Measurements from ENCODE around the gene HMGCL.

The HMGCL gene

GRCh38 chr1:23772049-23772853 lies 53.0 kb downstream of the HMGCL start:
- peak; percentile 94 for DNase-seq (ENCODE audit: low read depth)
- H3K9me3 ChIP-seq (ENCODE audit: control insufficient read depth, low read length) = no peaks in the 10 kb centered on the region

DNA sequence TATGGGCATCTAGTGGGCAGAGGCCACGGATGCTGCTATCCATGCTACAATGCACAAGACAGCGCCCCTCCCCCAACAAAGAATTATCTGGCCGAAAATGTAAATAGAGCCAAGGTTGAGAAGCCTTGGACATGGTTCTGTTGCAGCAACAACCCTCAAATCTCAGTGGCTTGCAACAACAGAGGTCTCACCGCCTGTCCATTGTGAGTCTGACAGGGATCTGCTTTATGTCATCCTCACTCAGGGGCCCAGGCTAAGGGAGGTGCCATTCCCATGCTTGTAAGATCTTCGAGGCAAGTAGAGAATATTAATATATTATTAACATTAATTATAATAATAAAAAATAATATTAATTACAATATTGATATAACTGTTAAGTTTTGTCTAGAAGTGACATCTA lies 56.5 kb downstream of the HMGCL start:
- DNase-seq (ENCODE audit: low read depth) = no peak
- no peaks in the 10 kb centered on the region for H3K27me3 ChIP-seq (replicated peaks; ENCODE audit: control insufficient read depth, insufficient read depth, low read length)
- peaks cover 33% of the 10 kb centered on the region for H3K36me3 ChIP-seq (ENCODE audit: control insufficient read depth, insufficient read depth, low read length, severe bottlenecking)
- H3K4me3 ChIP-seq (ENCODE audit: low read length) = no peak overlapping the region
- H3K4me1 ChIP-seq (ENCODE audit: control insufficient read depth, insufficient read depth, low read length) = no peaks in the 10 kb centered on the region
- no peaks in the 10 kb centered on the region for H3K9me3 ChIP-seq (ENCODE audit: control insufficient read depth, low read length)
- H3K9ac ChIP-seq (ENCODE audit: low read length) = no peak overlapping the region

More at GRCh38 chr1:23772049-23772853, 53.0 kb downstream of the HMGCL start:
- Histone ChIP-seq H3K4me3 (ENCODE audit: low read length) (no peak overlapping the region), H3K27me3 (replicated peaks; ENCODE audit: control insufficient read depth, insufficient read depth, low read length) (no peaks in the 10 kb centered on the region), H3K4me1 (ENCODE audit: control insufficient read depth, insufficient read depth, low read length) (peaks cover 2% of the 10 kb centered on the region), H3K36me3 (ENCODE audit: control insufficient read depth, insufficient read depth, low read length, severe bottlenecking) (peaks cover 13% of the 10 kb centered on the region), H3K9ac (ENCODE audit: low read length) (no peak overlapping the region)

GRCh38 chr1:23763041-23763577 lies 62.1 kb downstream of the HMGCL start:
- H3K27me3 ChIP-seq (replicated peaks; ENCODE audit: control insufficient read depth, insufficient read depth, low read length) = no peaks in the 10 kb centered on the region
- no peaks in the 10 kb centered on the region for H3K9me3 ChIP-seq (ENCODE audit: control insufficient read depth, low read length)
- no peak overlapping the region for H3K4me3 ChIP-seq (ENCODE audit: low read length)
- H3K36me3 ChIP-seq (ENCODE audit: control insufficient read depth, insufficient read depth, low read length, severe bottlenecking) = peaks cover 78% of the 10 kb centered on the region
- peaks cover 14% of the 10 kb centered on the region for H3K4me1 ChIP-seq (ENCODE audit: control insufficient read depth, insufficient read depth, low read length)
- DNase-seq (ENCODE audit: low read depth) = peak; percentile 58
- H3K9ac ChIP-seq (ENCODE audit: low read length) = no peak overlapping the region

GRCh38 chr1:23759277-23759676 lies 66.0 kb downstream of the HMGCL start:
- H3K27me3 ChIP-seq (replicated peaks; ENCODE audit: control insufficient read depth, insufficient read depth, low read length) = no peaks in the 10 kb centered on the region
- H3K9ac ChIP-seq (ENCODE audit: low read length) = peak overlapping the region; percentile 32
- H3K4me3 ChIP-seq (ENCODE audit: low read length) = no peak overlapping the region
- H3K36me3 ChIP-seq (ENCODE audit: control insufficient read depth, insufficient read depth, low read length, severe bottlenecking) = peaks cover 95% of the 10 kb centered on the region
- peak; percentile 30 for DNase-seq (ENCODE audit: low read depth)
- peaks cover 23% of the 10 kb centered on the region for H3K4me1 ChIP-seq (ENCODE audit: control insufficient read depth, insufficient read depth, low read length)
- H3K9me3 ChIP-seq (ENCODE audit: control insufficient read depth, low read length) = no peaks in the 10 kb centered on the region

- Histone ChIP-seq H3K4me3 (ENCODE audit: low read length) (no peak overlapping the region), H3K36me3 (ENCODE audit: control insufficient read depth, insufficient read depth, low read length, severe bottlenecking) (peaks cover 96% of the 10 kb centered on the region), H3K9me3 (ENCODE audit: control insufficient read depth, low read length) (no peaks in the 10 kb centered on the region), H3K9ac (ENCODE audit: low read length) (no peak overlapping the region), H3K4me1 (ENCODE audit: control insufficient read depth, insufficient read depth, low read length) (peaks cover 23% of the 10 kb centered on the region), H3K27me3 (replicated peaks; ENCODE audit: control insufficient read depth, insufficient read depth, low read length) (no peaks in the 10 kb centered on the region)
- no peak for DNase-seq (ENCODE audit: low read depth)
Measured at GRCh38 chr1:23757812-23758211, 67.4 kb downstream of the HMGCL start.

DNA sequence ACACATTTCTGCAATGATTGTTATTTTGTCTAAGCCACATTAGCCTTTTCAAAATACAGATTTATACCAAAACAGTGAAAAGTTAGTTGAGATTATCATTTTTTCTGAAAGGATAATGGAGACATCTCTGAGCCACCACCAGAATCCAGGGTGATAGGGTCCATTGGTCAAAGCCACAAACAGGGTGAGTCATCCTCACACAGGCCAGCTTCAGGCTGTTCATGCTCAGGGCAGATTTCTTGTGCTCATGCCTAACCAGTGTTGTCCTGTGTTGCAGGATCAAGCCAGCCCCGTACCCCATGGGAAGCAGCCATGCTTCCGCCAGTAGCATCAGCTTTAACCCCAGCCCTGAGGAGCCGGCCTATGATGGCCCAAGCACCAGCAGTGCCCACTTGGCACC lies 68.6 kb downstream of the HMGCL start:
- peak; percentile 31 for DNase-seq (ENCODE audit: low read depth)
- no peaks in the 10 kb centered on the region for H3K27me3 ChIP-seq (replicated peaks; ENCODE audit: control insufficient read depth, insufficient read depth, low read length)
- H3K9ac ChIP-seq (ENCODE audit: low read length) = no peak overlapping the region
- H3K4me3 ChIP-seq (ENCODE audit: low read length) = no peak overlapping the region
- H3K36me3 ChIP-seq (ENCODE audit: control insufficient read depth, insufficient read depth, low read length, severe bottlenecking) = peaks cover 98% of the 10 kb centered on the region
- H3K4me1 ChIP-seq (ENCODE audit: control insufficient read depth, insufficient read depth, low read length) = peaks cover 23% of the 10 kb centered on the region
- no peaks in the 10 kb centered on the region for H3K9me3 ChIP-seq (ENCODE audit: control insufficient read depth, low read length)

DNA sequence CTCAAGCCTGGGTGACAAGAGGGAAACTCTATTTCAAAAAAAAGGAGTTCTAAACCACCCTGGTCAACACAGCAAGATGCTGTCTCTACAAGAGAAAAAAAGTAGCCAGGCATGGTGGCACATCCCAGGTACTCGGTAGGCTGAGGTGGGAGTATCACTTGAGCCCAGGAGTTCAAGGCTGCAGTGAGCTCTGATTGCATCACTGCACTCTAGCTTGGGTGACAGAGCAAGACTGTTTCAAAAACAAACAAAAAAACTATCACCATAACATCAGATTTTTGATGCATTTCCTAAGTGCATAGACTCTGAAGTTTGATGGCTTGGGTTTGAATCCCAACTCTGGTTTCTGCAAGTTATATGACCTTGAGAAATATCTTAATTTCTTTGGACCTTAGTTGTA lies 72.3 kb downstream of the HMGCL start:
- no peaks in the 10 kb centered on the region for H3K27me3 ChIP-seq (replicated peaks; ENCODE audit: control insufficient read depth, insufficient read depth, low read length)
- H3K9ac ChIP-seq (ENCODE audit: low read length) = no peak overlapping the region
- no peak for DNase-seq (ENCODE audit: low read depth)
- no peak overlapping the region for H3K4me3 ChIP-seq (ENCODE audit: low read length)
- no peaks in the 10 kb centered on the region for H3K9me3 ChIP-seq (ENCODE audit: control insufficient read depth, low read length)
- peaks cover 88% of the 10 kb centered on the region for H3K36me3 ChIP-seq (ENCODE audit: control insufficient read depth, insufficient read depth, low read length, severe bottlenecking)
- H3K4me1 ChIP-seq (ENCODE audit: control insufficient read depth, insufficient read depth, low read length) = peaks cover 29% of the 10 kb centered on the region
